Activated naive CD8-positive, alpha-beta T cell treated with anti-CD3 and anti-CD28 coated beads for 36 hours (primary cell): ENCODE measurements around the gene VEPH1. TPM values are rescaled to one million over a fixed set of nuclear protein-coding genes. Genes with fewer than 3 reads are reported as not detected.

Experiments
- DNase-seq: peaks from one replicate; pipeline ENCODE4 v3.0.0; 2021
- H3K27ac Mint-ChIP-seq: one replicate; pipeline ENCODE4 v1.8.0; 2022; ENCODE audit warnings: mild to moderate bottlenecking, moderate library complexity, mixed read lengths
- H3K27me3 Mint-ChIP-seq: one replicate; pipeline ENCODE4 v1.8.0; 2022; ENCODE audit warnings: mild to moderate bottlenecking, mixed read lengths
- H3K36me3 Mint-ChIP-seq: one replicate; pipeline ENCODE4 v1.8.0; 2021; ENCODE audit warnings: mild to moderate bottlenecking, mixed read lengths
- H3K4me1 Mint-ChIP-seq: one replicate; pipeline ENCODE4 v1.8.0; 2021; ENCODE audit warnings: mixed read lengths
- H3K4me3 Mint-ChIP-seq: one replicate; pipeline ENCODE4 v1.8.0; 2022; ENCODE audit warnings: mild to moderate bottlenecking, moderate library complexity, mixed read lengths
- H3K9me3 Mint-ChIP-seq: one replicate; pipeline ENCODE4 v1.8.0; 2022; ENCODE audit warnings: mixed read lengths
- total RNA-seq, 2 experiments: library from RNA; stranded (reverse); gene quantifications; one replicate each; pipeline ENCODE4 v1.2.3, GENCODE V29; 2021

Gene VEPH1
- total RNA-seq, 2 experiments from 2014 or later, result not detected

DNA sequence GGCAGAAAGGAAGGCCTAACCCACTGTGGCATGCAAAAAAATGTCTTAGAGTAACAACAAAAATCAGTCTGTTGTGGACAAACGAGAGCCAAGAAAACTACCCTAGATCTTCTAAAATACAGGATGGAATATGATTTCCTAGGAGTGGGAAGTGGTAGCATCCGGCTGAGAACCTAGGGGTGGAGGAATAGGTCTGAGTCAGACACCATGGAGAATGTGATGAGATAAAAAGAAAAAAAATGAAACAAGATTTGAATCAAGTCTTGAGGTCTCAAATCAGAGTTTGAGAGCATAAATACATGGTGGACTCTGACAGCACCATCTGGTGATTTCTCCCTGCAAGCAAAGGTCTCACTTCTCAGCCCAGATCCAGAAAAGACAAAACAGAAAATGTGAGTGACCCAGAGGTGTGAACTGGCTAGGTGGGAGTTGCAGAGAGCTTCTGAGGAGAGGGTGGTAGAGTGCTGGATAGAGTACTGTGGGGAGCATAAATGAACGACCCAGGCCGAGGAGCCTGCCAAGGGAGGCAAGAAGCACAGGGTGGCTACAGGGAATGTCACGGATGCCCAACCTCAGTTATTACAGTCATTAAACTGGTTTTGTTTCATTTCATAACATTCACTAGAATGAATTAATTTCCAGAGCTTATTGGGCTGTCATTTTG, 27.6 kb upstream of the VEPH1 start:
- DNase-seq, result no peak
- peaks cover 4% of the 10 kb centered on the region for H3K27me3 Mint-ChIP-seq
- H3K4me3 Mint-ChIP-seq, result no peak overlapping the region
- H3K36me3 Mint-ChIP-seq, result no peaks in the 10 kb centered on the region
- no peak overlapping the region for H3K27ac Mint-ChIP-seq
- H3K4me1 Mint-ChIP-seq, result no peaks in the 10 kb centered on the region
- H3K9me3 Mint-ChIP-seq, result no peaks in the 10 kb centered on the region

DNA sequence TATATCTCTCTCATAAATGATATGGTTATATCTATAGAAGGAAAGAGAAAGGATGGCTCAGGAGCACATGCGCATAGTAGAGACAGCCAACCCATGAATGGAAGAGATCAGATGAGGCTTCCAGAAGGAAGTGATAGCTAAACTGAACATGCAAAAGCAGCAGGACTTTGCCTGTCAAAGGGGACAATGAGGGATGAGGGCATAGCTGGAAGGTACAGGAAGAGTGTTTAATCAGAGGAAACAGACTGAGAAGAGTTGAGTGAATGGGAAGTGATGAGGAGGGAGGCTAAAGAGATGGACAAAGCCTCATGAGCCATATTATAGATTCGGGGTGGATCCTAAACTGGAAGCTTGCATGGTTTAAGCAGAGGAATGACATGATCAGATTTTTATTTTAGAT, 26.5 kb upstream of the VEPH1 start:
- no peaks in the 10 kb centered on the region for H3K9me3 Mint-ChIP-seq
- peaks cover 4% of the 10 kb centered on the region for H3K27me3 Mint-ChIP-seq
- no peak overlapping the region for H3K4me3 Mint-ChIP-seq
- DNase-seq, result no peak
- no peaks in the 10 kb centered on the region for H3K4me1 Mint-ChIP-seq
- H3K27ac Mint-ChIP-seq, result no peak overlapping the region
- no peaks in the 10 kb centered on the region for H3K36me3 Mint-ChIP-seq

DNA sequence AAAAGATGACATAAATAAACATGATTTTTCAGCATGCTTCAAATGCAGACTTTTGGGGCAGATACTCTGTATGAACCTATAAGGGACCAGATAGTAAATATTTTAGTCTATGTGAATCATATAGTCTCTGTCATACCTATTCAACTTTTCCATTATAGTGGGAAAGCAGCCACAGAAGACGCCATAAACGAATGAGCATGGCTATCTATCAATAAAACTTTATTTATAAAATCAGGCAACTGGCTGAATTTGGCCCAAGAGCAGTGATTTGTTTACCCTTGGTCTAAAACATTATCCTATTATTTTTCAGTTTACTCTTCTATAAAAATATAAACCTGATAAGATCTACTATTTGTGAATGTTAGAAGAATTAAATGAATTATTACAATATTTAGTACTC, 25.9 kb upstream of the VEPH1 start:
- no peaks in the 10 kb centered on the region for H3K4me1 Mint-ChIP-seq

DNA sequence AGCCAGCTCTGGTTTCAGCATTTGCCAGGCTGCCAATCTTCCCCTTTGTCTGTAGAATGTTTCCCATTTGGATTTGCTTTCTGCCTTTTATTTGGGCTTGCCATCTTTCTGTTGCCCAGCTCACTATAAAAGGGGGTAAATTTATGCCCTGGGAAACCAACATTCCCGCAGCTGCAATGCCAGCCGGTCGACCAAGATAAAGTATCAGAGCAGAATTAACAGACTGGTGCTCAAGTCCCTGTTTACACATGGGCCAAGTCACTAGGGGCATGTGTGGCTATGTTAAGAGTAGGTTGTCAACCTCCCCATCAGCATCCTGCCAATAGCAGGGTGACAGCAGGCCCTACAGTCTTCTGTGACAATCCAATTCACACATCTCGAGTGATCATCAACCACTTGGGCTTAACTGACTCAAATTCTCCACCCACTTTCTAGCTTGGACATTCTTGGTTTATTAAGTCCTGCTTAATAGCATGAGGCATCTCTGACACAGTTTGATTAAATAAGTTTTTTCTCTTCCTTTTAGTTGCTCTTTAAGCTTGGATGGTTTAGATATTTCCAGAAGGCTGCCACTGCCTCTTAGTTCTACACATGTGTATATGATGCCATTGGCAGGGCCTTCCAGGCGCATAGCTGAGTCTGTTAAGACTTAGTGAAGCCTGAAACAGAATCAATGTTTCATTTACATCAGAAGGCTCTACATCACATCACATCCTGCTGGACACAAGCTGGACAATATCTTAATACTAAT, 24.1 kb upstream of the VEPH1 start:
- H3K27ac Mint-ChIP-seq, result no peak overlapping the region
- H3K36me3 Mint-ChIP-seq, result no peaks in the 10 kb centered on the region
- no peaks in the 10 kb centered on the region for H3K4me1 Mint-ChIP-seq
- no peak for DNase-seq
- no peaks in the 10 kb centered on the region for H3K9me3 Mint-ChIP-seq
- no peak overlapping the region for H3K4me3 Mint-ChIP-seq
- H3K27me3 Mint-ChIP-seq, result peaks cover 4% of the 10 kb centered on the region

More for the DNA sequence above, 25.9 kb upstream of the VEPH1 start:
- DNase-seq, result no peak
- H3K4me3 Mint-ChIP-seq, result no peak overlapping the region
- no peaks in the 10 kb centered on the region for H3K36me3 Mint-ChIP-seq
- no peaks in the 10 kb centered on the region for H3K9me3 Mint-ChIP-seq
- peaks cover 4% of the 10 kb centered on the region for H3K27me3 Mint-ChIP-seq
- no peak overlapping the region for H3K27ac Mint-ChIP-seq

DNA sequence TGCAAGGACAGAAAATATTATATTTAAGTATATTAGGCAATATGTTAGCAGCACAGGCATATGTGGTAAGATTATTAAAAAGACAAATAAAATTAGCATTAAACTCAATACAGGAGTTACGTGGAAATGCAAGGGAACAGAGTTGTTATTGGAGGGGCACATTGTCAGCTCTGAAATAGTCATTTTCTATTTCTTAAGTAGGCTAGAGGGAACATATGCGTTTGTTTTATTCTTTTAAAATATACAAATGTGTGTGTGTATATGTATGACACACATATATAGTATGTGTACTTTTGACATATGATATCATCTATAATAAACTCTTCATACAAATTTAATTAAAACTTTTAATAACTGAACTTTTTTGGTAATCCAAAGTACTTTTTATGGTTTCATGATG, 22.8 kb upstream of the VEPH1 start:
- no peak for DNase-seq
- H3K4me1 Mint-ChIP-seq, result no peaks in the 10 kb centered on the region
- H3K4me3 Mint-ChIP-seq, result no peak overlapping the region
- H3K9me3 Mint-ChIP-seq, result no peaks in the 10 kb centered on the region
- H3K36me3 Mint-ChIP-seq, result no peaks in the 10 kb centered on the region
- H3K27me3 Mint-ChIP-seq, result peaks cover 4% of the 10 kb centered on the region
- H3K27ac Mint-ChIP-seq, result no peak overlapping the region

DNA sequence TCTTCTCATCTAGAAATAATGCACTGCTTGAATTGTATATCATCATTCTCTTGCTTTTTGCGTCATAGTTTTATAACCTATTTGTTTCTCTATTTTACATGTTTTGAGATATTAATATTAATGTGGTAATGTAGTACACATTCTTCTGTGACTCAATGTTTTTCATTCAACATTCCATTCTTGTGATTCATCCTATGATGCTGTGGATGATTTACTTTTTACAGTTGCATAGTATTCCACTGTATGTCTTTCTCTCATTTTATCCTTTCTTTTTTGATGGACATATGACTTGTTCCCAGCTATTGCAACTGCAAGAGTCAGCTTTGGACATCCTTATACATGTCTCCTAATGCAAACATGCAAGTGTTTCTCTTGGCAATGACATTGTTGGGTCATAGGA, 20.6 kb upstream of the VEPH1 start:
- no peak for DNase-seq
- no peaks in the 10 kb centered on the region for H3K4me1 Mint-ChIP-seq
- H3K27ac Mint-ChIP-seq, result no peak overlapping the region
- H3K36me3 Mint-ChIP-seq, result no peaks in the 10 kb centered on the region
- H3K4me3 Mint-ChIP-seq, result no peak overlapping the region
- H3K27me3 Mint-ChIP-seq, result peaks cover 4% of the 10 kb centered on the region
- H3K9me3 Mint-ChIP-seq, result no peaks in the 10 kb centered on the region

DNA sequence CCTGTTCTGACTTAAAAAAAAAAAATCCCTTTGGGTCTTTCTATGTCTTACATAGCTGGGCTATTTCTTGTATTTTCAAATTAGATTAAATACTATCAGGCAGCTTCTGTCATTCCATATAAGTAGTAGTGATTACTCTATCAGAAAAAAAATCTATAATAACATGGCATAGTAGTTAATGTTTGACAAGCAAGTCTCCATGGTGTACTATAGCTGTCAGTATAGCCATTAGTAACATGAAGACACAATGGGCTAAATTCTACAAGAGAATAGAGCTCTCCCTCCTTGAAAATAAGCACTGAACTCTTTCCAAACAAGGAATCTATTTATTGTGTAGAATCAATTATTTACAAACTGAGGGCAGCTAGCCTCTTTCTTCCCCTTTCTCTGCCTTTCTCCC, 19.4 kb upstream of the VEPH1 start:
- H3K9me3 Mint-ChIP-seq, result no peaks in the 10 kb centered on the region
- DNase-seq, result no peak
- no peaks in the 10 kb centered on the region for H3K27me3 Mint-ChIP-seq
- H3K4me3 Mint-ChIP-seq, result no peak overlapping the region
- H3K4me1 Mint-ChIP-seq, result no peaks in the 10 kb centered on the region
- no peaks in the 10 kb centered on the region for H3K36me3 Mint-ChIP-seq
- no peak overlapping the region for H3K27ac Mint-ChIP-seq

DNA sequence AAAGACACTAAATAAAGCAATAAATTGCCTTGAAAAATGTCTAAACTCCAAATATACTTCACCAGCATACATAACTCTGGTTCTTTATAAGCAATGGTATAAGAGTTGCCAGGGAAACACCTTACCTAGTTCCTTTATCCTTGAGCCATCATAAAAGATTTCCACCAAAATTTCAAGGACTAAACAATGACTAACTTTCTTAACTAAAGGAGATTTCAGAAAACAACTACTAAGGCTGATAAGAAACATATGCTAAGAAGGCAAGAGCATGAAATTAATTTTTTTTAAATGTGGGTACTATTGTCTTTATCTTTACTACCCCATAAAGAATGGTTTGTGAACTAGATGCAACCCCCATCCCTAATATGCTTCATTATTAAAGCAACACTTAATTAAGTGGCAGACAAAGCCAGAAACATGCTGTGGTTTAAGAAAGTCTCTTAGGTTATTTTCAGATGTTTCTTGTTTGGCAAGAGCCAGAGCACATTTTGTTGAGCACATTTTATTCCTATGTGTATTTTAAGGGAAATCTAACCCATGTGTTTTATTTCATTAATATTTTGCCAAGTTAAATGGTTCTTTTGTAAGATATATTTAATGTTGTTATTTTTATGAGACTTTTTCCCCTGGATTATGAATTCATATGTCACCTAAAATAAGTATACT, 17.4 kb upstream of the VEPH1 start:
- H3K27me3 Mint-ChIP-seq, result no peaks in the 10 kb centered on the region
- H3K36me3 Mint-ChIP-seq, result no peaks in the 10 kb centered on the region
- H3K4me3 Mint-ChIP-seq, result no peak overlapping the region
- no peak overlapping the region for H3K27ac Mint-ChIP-seq
- DNase-seq, result no peak
- no peaks in the 10 kb centered on the region for H3K4me1 Mint-ChIP-seq
- no peaks in the 10 kb centered on the region for H3K9me3 Mint-ChIP-seq

DNA sequence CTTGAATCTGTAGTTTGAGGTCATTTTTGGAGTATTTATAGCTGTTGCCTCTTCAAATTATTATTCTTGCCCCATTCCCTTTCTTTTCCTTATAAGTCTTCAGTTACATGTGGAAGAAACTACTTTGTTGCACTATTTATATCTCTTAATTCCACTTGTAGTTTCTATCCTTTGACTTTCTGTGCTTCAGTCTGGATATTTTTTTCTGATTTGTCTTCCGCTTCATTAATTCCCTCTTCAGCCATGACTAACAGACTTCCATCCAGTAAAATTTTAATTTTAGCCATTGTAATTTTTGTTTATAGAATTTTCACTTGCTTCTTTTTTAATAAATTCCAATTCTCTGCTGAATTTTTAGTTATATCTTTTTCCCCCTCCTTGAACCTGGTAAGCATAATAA, 15.7 kb upstream of the VEPH1 start:
- no peaks in the 10 kb centered on the region for H3K36me3 Mint-ChIP-seq

DNA sequence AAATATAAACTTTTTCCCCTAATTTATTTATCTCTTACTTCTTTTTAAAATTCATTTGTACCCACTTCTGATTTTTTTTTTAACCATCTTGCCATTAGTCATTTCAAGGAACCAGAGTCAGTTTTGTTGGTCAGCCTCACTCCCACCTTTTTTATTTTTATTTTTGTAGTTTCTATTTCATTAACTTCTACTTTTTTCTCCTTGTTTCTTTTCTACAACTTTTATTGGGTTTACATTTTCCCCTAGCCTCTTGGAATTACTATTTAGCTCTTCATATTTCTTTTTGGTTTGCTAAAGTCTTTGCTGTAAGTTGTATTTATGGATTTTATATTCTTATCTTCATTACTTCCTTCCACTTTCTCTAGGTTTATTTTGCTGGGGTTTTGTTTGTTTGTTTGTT, 13.7 kb upstream of the VEPH1 start:
- H3K36me3 Mint-ChIP-seq, result no peaks in the 10 kb centered on the region

More for the DNA sequence above, 15.7 kb upstream of the VEPH1 start:
- no peaks in the 10 kb centered on the region for H3K4me1 Mint-ChIP-seq
- no peak overlapping the region for H3K4me3 Mint-ChIP-seq
- H3K27me3 Mint-ChIP-seq, result no peaks in the 10 kb centered on the region
- H3K9me3 Mint-ChIP-seq, result no peaks in the 10 kb centered on the region
- DNase-seq, result no peak
- no peak overlapping the region for H3K27ac Mint-ChIP-seq

DNA sequence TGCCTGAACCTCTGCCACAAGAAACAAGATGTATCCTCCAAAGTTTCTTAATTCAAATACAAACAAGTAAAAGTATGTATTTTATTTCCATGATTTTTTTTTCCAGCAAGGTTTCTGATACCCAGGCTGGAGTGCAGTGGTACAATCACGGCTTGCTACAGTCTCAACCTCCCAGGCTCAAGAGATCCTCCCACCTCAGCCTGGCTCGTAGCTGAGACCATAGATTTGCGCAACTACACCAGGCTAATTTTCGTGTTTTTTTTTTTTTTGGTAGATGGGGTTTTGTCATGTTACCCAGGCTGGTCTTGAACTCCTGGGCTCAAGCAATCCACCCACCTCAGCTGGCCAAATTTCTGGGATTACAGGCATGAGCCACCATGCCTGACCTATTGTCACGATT, 12.2 kb upstream of the VEPH1 start:
- DNase-seq, result no peak
- Mint-ChIP-seq H3K4me1 (no peaks in the 10 kb centered on the region), H3K9me3 (no peaks in the 10 kb centered on the region), H3K27me3 (no peaks in the 10 kb centered on the region), H3K36me3 (no peaks in the 10 kb centered on the region), H3K4me3 (no peak overlapping the region), H3K27ac (no peak overlapping the region)

More for the DNA sequence above, 13.7 kb upstream of the VEPH1 start:
- Mint-ChIP-seq H3K27ac (no peak overlapping the region), H3K4me1 (no peaks in the 10 kb centered on the region), H3K9me3 (no peaks in the 10 kb centered on the region), H3K4me3 (no peak overlapping the region), H3K27me3 (no peaks in the 10 kb centered on the region)
- no peak for DNase-seq

DNA sequence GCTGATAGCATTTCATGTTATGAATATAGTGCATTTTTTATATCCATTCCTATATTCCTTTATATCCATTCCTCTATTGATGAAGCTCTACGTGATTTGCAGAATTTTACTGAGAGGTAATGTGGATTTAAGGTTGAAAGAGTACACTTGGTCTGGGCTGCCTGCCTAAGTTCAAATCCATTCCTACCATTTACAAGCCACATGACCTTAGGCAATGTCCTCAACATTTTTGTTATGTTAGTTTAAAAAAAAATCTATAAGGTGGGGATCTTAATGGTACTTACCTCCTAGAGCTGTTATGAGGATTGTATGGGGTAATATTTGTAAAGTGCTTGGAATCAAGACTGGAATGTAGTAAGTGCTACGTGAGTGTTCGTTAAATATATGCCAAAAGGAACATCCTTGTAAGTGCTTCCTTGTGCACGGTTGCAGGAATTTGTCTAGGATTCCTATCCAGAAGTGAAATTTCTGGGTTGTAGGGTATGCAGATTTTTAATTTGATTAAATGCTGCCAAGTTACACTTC, 11.2 kb upstream of the VEPH1 start:
- H3K36me3 Mint-ChIP-seq, result no peaks in the 10 kb centered on the region
- H3K27ac Mint-ChIP-seq, result no peak overlapping the region
- no peak overlapping the region for H3K4me3 Mint-ChIP-seq
- H3K27me3 Mint-ChIP-seq, result no peaks in the 10 kb centered on the region
- no peaks in the 10 kb centered on the region for H3K4me1 Mint-ChIP-seq
- DNase-seq, result no peak
- no peaks in the 10 kb centered on the region for H3K9me3 Mint-ChIP-seq

DNA sequence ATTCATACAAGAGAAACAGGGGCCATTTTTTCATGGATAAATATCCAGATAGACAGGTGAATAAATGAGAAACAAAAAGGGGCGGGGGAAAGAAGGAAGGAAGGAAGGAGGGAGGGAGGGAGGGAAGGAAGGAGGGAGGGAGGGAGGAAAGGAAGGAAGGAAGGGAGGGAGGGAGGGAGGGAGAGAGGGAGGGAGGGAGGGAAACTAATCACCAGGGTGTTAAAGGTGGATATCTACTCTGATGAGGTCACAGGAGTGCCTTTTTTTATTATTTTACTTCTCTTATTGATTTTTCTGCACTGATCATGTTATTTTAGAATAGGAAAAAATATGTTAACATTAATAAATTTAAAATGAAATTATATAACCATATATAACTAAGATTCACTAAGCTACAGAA, 10.4 kb upstream of the VEPH1 start:
- H3K9me3 Mint-ChIP-seq, result no peaks in the 10 kb centered on the region
- H3K36me3 Mint-ChIP-seq, result no peaks in the 10 kb centered on the region
- H3K4me3 Mint-ChIP-seq, result no peak overlapping the region
- H3K27ac Mint-ChIP-seq, result no peak overlapping the region
- H3K27me3 Mint-ChIP-seq, result no peaks in the 10 kb centered on the region
- no peaks in the 10 kb centered on the region for H3K4me1 Mint-ChIP-seq
- no peak for DNase-seq

DNA sequence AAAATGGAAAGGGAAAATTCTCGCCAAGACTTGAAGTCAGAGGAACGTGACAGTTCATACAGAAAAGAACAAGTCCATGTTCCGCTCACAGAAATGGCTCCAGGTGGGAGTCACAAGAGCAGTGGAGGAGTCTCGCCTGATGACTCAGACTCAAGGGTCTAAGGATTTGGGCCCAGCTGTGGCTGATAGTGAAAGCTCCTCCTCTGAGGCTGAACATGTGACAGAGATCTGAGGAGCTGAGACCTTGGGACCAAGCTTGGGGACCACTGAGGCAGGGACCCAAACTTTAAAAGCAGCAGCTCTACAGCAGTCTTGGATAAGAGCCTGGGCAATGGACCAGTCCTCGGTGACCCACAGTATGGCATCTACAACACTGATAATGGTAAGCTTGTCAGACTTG, 9.3 kb upstream of the VEPH1 start:
- no peaks in the 10 kb centered on the region for H3K4me1 Mint-ChIP-seq
- no peaks in the 10 kb centered on the region for H3K36me3 Mint-ChIP-seq
- no peak overlapping the region for H3K4me3 Mint-ChIP-seq
- H3K9me3 Mint-ChIP-seq, result no peaks in the 10 kb centered on the region
- H3K27me3 Mint-ChIP-seq, result no peaks in the 10 kb centered on the region
- no peak for DNase-seq
- H3K27ac Mint-ChIP-seq, result no peak overlapping the region

DNA sequence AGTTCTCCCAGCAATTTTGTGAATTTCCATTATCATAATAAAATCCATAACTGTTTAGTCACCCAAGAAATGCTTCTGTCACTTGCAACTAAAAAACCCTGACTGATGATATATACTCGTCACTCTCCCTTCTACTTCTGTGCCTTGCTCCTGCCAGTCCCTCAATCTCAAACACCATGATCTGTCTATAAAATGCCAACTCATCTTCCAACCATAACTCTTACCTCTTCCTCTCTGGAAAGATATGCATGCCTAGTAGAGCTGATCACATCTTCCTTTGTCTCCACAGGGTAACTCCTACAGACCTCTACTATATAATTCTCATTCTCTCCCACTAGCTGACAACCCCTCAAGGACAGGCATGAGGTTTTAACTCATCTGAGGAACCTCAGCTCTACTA, 5.2 kb upstream of the VEPH1 start:
- Mint-ChIP-seq H3K27ac (no peak overlapping the region), H3K27me3 (no peaks in the 10 kb centered on the region), H3K4me3 (no peak overlapping the region), H3K4me1 (no peaks in the 10 kb centered on the region), H3K9me3 (no peaks in the 10 kb centered on the region), H3K36me3 (no peaks in the 10 kb centered on the region)
- no peak for DNase-seq
